Measurements from ENCODE around the gene SPPL2B.

DNA sequence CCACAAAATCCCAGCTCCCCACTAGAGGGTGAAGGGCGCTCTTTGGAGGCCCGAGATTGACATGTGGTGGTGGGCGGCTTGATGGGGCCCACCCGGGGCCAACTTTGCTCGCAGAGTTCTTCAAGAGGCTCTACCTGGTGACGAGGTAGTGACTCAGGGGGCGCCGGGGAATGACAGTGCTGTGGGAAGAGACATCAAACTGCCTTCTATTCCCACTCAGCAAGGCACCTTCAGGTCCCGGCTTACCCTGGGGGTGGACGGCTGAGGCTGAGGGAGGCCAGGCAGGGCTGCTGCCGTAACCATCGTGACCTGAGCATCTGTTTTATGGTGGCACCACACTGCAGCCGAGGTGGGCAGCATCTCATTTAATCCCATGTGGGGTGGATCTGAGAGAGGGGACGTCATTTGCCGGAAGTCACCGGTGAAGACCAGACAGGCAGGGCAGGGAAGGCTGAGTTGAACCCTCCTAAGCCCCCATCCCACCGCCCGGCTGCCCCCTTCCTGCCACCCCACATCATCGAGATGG lies 22.1 kb upstream of the SPPL2B start:
- TF ChIP-seq POLR2A (IDR thresholded peaks at IDR 0.05): no peak
- TF ChIP-seq, protein P1, sequence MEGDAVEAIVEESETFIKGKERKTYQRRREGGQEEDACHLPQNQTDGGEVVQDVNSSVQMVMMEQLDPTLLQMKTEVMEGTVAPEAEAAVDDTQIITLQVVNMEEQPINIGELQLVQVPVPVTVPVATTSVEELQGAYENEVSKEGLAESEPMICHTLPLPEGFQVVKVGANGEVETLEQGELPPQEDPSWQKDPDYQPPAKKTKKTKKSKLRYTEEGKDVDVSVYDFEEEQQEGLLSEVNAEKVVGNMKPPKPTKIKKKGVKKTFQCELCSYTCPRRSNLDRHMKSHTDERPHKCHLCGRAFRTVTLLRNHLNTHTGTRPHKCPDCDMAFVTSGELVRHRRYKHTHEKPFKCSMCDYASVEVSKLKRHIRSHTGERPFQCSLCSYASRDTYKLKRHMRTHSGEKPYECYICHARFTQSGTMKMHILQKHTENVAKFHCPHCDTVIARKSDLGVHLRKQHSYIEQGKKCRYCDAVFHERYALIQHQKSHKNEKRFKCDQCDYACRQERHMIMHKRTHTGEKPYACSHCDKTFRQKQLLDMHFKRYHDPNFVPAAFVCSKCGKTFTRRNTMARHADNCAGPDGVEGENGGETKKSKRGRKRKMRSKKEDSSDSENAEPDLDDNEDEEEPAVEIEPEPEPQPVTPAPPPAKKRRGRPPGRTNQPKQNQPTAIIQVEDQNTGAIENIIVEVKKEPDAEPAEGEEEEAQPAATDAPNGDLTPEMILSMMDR (IDR thresholded peaks at IDR 0.05): no peak
- no peak for TF ChIP-seq EP300 (IDR thresholded peaks at IDR 0.05)
- no peak for TF ChIP-seq POLR2AphosphoS5 (IDR thresholded peaks at IDR 0.05)
